BLaER1 treated with 17β-estradiol and CSF1 and Interleukin-3, amounts not matched to agents 10 nM and 100 nM (cell line): ENCODE measurements around the gene NFIX.

Experiments
- H3K27ac ChIP-seq, 11 experiments: shearing (Covaris generic); formaldehyde crosslinking; 2 replicates each; pipeline ENCODE4 v1.8.1; 2022
- H3K27me3 ChIP-seq, 11 experiments: shearing (Covaris generic); formaldehyde crosslinking; 2 replicates each; pipeline ENCODE4 v1.8.1; 2022
- H3K36me3 ChIP-seq, 11 experiments: shearing (Covaris generic); formaldehyde crosslinking; 2 replicates each; pipeline ENCODE4 v1.8.1; 2022
- H3K4me1 ChIP-seq, 10 experiments: shearing (Covaris generic); formaldehyde crosslinking; 2 replicates each; pipeline ENCODE4 v1.8.1; 2022
- H3K4me2 ChIP-seq, 11 experiments: shearing (Covaris generic); formaldehyde crosslinking; 2 replicates each; pipeline ENCODE4 v1.8.1; 2022
- H3K4me3 ChIP-seq, 10 experiments: shearing (Covaris generic); formaldehyde crosslinking; 2 replicates each; pipeline ENCODE4 v1.8.1; 2022
- H3K9ac ChIP-seq, 11 experiments: shearing (Covaris generic); formaldehyde crosslinking; 2 replicates each; pipeline ENCODE4 v1.8.1; 2022
- H3K9me3 ChIP-seq, 11 experiments: shearing (Covaris generic); formaldehyde crosslinking; replicated peaks in 1 of 11; 2 replicates each; pipeline ENCODE4 v1.8.1; 2022
- H4K20me1 ChIP-seq, 11 experiments: shearing (Covaris generic); formaldehyde crosslinking; 2 replicates each; pipeline ENCODE4 v1.8.1; 2022
- Cebpa-rat ChIP-seq, 11 experiments: shearing (Covaris generic); IDR thresholded peaks; 2 replicates each; pipeline ENCODE4 v1.8.1; 2022

Gene NFIX

DNA sequence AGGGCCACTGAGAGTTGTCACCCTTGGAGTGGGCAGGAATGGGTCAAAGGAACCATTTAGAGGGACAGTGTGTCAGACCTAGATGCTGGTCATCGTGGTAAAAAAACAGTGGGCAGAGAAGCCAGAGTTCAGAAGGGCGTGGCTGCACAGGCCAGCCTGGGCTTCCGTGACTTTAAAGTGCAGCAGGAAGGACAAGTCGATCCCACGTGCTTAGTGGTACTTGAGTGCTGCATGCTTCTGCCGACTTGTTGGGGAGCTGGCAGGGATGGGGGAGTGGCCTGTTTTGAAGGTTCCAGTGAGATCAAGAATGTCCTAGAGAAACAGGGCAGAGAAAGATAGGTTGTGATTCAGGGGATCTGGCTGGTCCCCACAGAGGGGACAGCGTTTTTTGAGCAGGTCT lies 90.4 kb downstream of the NFIX start:
- H3K9ac ChIP-seq: no peak overlapping the region
- no peaks in the 10 kb centered on the region for H3K9me3 ChIP-seq
- peaks cover 0 to 40% (median 26%) of the 10 kb centered on the region in 11 experiments; a peak in 14 of 22 replicates for H3K36me3 ChIP-seq
- H3K4me2 ChIP-seq: peak overlapping the region in 3 of 11 experiments; percentile 36 to 46 (median 45); a peak in 6 of 22 replicates
- H4K20me1 ChIP-seq: peaks cover 0 to 12% (median 0%) of the 10 kb centered on the region in 11 experiments; a peak in 1 of 22 replicates
- H3K4me1 ChIP-seq: peaks cover 12 to 30% (median 24%) of the 10 kb centered on the region in 10 experiments
- no peak for TF ChIP-seq Cebpa-rat (IDR thresholded peaks at IDR 0.05)
- H3K27me3 ChIP-seq: no peaks in the 10 kb centered on the region
- no peak overlapping the region for H3K27ac ChIP-seq
- no peak overlapping the region for H3K4me3 ChIP-seq

- Histone ChIP-seq H3K27ac (no peak overlapping the region), H3K9me3 (no peaks in the 10 kb centered on the region), H3K4me3 (no peak overlapping the region), H4K20me1 (peaks cover 0 to 12% (median 0%) of the 10 kb centered on the region in 11 experiments; a peak in 1 of 22 replicates), H3K9ac (no peak overlapping the region), H3K4me1 (peaks cover 19 to 37% (median 30%) of the 10 kb centered on the region in 10 experiments), H3K4me2 (peak overlapping the region in 1 of 11 experiments; percentile 45; a peak in 3 of 22 replicates), H3K27me3 (no peaks in the 10 kb centered on the region), H3K36me3 (peaks cover 0 to 36% (median 22%) of the 10 kb centered on the region in 11 experiments; a peak in 14 of 22 replicates)
- no peak for TF ChIP-seq Cebpa-rat (IDR thresholded peaks at IDR 0.05)
Observed at GRCh38 chr19:13086341-13086740, 91.1 kb downstream of the NFIX start.

DNA sequence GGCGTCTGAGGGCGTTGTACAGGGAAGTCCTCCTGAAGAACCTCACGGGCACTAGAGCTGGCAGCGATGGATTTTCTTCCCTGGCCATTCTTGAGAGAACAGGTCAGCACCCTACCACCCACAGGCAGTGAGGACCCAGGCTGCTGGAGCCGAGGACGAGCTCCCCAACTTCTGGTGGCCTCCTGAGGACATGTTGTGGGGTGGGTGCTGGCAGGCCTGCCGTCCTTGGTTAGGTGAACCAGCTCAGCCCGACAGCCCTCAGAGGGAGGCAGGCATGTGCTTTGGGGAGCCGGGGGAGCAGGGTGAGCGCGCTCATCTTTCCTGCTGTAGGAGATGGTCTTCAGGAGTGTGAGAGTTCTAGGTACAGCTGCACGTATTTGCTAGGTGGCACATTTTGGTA lies 92.0 kb downstream of the NFIX start:
- Histone ChIP-seq H4K20me1 (peaks cover 0 to 12% (median 0%) of the 10 kb centered on the region in 11 experiments; a peak in 1 of 22 replicates), H3K4me2 (no peak overlapping the region), H3K27ac (no peak overlapping the region), H3K36me3 (peaks cover 0 to 26% (median 17%) of the 10 kb centered on the region in 11 experiments; a peak in 11 of 22 replicates), H3K4me3 (no peak overlapping the region), H3K9ac (no peak overlapping the region), H3K27me3 (no peaks in the 10 kb centered on the region), H3K9me3 (no peaks in the 10 kb centered on the region), H3K4me1 (peaks cover 28 to 47% (median 40%) of the 10 kb centered on the region in 10 experiments)
- TF ChIP-seq Cebpa-rat (IDR thresholded peaks at IDR 0.05): no peak

GRCh38 chr19:13087795-13088537 lies 92.7 kb downstream of the NFIX start:
- Histone ChIP-seq H3K4me3 (no peak overlapping the region), H4K20me1 (peaks cover 0 to 8% (median 0%) of the 10 kb centered on the region in 11 experiments; a peak in 1 of 22 replicates), H3K27ac (no peak overlapping the region), H3K9ac (no peak overlapping the region), H3K27me3 (no peaks in the 10 kb centered on the region), H3K9me3 (no peaks in the 10 kb centered on the region), H3K36me3 (peaks cover 0 to 22% (median 13%) of the 10 kb centered on the region in 11 experiments; a peak in 11 of 22 replicates), H3K4me2 (no peak overlapping the region), H3K4me1 (peaks cover 30 to 54% (median 47%) of the 10 kb centered on the region in 10 experiments)
- TF ChIP-seq Cebpa-rat (IDR thresholded peaks at IDR 0.05): no peak

- TF ChIP-seq Cebpa-rat (IDR thresholded peaks at IDR 0.05): no peak
- H4K20me1 ChIP-seq: peaks cover 0 to 12% (median 0%) of the 10 kb centered on the region in 11 experiments; a peak in 3 of 22 replicates
- H3K4me3 ChIP-seq: no peak overlapping the region; a peak in 1 of 20 replicates
- peak overlapping the region in 9 of 11 experiments; percentile 79 to 100 (median 96); a peak in 17 of 22 replicates for H3K4me2 ChIP-seq
- H3K27ac ChIP-seq: peak overlapping the region in 7 of 11 experiments; percentile 8 to 79 (median 73); a peak in 11 of 22 replicates
- H3K27me3 ChIP-seq: no peaks in the 10 kb centered on the region
- peak overlapping the region in 7 of 11 experiments; percentile 24 to 75 (median 70); a peak in 9 of 22 replicates for H3K9ac ChIP-seq
- peaks cover 0 to 12% (median 5%) of the 10 kb centered on the region in 11 experiments; a peak in 7 of 22 replicates for H3K36me3 ChIP-seq
- H3K9me3 ChIP-seq: no peaks in the 10 kb centered on the region
- peaks cover 43 to 67% (median 60%) of the 10 kb centered on the region in 10 experiments for H3K4me1 ChIP-seq
Observed at GRCh38 chr19:13089139-13089856, 94.0 kb downstream of the NFIX start.

DNA sequence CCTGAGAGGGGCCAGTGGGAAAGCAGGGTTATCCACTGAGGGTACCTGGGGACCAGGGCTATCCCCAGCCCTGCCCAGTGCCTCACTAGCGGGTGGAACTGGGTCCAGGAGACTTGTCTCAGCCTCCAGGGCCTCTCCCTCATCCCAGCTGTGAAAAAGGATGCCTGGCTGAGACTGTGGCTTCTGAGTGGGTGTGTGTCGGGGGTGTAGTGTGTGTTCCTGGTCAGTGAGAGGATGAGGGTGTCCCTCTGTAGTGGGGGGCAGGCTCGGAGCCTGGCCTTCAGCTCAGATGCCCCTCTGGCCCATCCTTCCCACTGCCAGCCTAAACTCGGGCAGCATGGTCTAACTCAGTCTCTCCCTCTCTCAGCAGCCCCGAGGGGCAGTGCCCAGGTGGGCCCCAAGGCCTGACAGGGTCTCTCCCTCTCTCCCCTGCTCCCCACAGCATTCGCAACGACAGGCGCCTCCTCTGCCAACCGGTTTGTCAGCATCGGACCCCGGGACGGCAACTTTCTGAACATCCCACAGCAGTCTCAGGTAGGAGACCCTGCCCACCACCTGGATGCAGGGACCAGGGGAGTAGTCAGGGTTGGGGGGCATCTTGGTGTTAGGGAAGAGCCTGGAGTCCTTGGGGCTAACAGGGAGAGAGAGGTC lies 94.7 kb downstream of the NFIX start:
- peaks cover 0 to 12% (median 5%) of the 10 kb centered on the region in 11 experiments; a peak in 7 of 22 replicates for H3K36me3 ChIP-seq
- H3K9me3 ChIP-seq: no peaks in the 10 kb centered on the region
- TF ChIP-seq Cebpa-rat (IDR thresholded peaks at IDR 0.05): no peak
- H3K9ac ChIP-seq: peak overlapping the region in 9 of 11 experiments; percentile 24 to 75 (median 63); a peak in 15 of 22 replicates
- H3K4me1 ChIP-seq: peaks cover 49 to 73% (median 67%) of the 10 kb centered on the region in 10 experiments
- peak overlapping the region in 9 of 11 experiments; percentile 79 to 100 (median 96); a peak in 19 of 22 replicates for H3K4me2 ChIP-seq
- no peak overlapping the region; a peak in 2 of 20 replicates for H3K4me3 ChIP-seq
- no peaks in the 10 kb centered on the region for H3K27me3 ChIP-seq
- peaks cover 0 to 15% (median 0%) of the 10 kb centered on the region in 11 experiments; a peak in 4 of 22 replicates for H4K20me1 ChIP-seq
- peak overlapping the region in 8 of 11 experiments; percentile 32 to 79 (median 72); a peak in 13 of 22 replicates for H3K27ac ChIP-seq

DNA sequence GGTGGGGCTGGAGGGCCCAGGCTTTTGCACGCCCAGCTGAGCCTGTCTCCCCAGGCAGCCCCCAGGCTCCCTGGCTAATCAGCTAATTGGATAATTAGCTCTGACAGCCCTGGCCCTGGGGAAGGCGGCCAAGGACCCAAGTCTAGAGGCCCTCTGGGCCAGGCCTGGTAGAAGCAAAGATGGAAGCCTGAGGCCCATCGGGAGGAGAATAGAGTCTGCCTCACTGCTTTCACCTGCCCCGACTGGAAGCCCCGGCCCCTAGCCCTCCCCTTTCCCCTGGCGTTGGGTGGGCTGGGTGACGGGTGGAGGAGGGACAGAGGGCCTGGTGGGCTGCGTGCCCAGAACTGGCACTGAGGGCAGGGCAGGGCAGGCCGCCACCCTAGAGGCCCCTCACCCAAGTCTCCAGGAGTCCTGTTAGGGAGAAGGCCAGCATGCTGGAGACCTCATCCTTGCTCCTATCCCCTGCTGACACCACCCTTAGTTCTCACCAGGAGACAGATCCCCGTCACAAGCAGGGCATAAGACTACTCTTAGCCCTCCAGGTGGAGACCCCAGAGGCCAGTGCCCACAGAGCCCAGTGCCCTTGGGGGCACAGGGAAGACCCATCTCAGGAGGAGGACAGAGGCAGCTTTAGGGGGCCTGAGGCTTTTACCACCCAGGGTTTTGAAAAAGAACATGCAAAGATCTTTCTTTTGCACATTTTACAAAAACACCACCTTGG lies 95.4 kb downstream of the NFIX start:
- H3K27ac ChIP-seq: peak overlapping the region in 9 of 11 experiments; percentile 26 to 79 (median 71); a peak in 14 of 22 replicates
- peak overlapping the region in 9 of 11 experiments; percentile 13 to 75 (median 63); a peak in 16 of 22 replicates for H3K9ac ChIP-seq
- no peak for TF ChIP-seq Cebpa-rat (IDR thresholded peaks at IDR 0.05)
- peaks cover 0 to 12% (median 0%) of the 10 kb centered on the region in 11 experiments; a peak in 5 of 22 replicates for H3K36me3 ChIP-seq
- no peaks in the 10 kb centered on the region for H3K27me3 ChIP-seq
- peaks cover 47 to 73% (median 70%) of the 10 kb centered on the region in 10 experiments for H3K4me1 ChIP-seq
- peaks cover 0 to 19% (median 0%) of the 10 kb centered on the region in 11 experiments; a peak in 5 of 22 replicates for H4K20me1 ChIP-seq
- peak overlapping the region in 1 of 10 experiments; percentile 14; a peak in 3 of 20 replicates for H3K4me3 ChIP-seq
- H3K4me2 ChIP-seq: peak overlapping the region; percentile 72 to 100 (median 96)
- H3K9me3 ChIP-seq: no peaks in the 10 kb centered on the region
